SH-SY5Y (cell line): ENCODE data around the gene PDP2.

ENCODE experiments used
- GATA2 ChIP-seq: IDR thresholded peaks from 2 replicates; pipeline ENCODE4 v1.6.1; 2011; ENCODE audit warnings: mild to moderate bottlenecking, low read depth, low read length
- GATA3 ChIP-seq: IDR thresholded peaks from 2 replicates; pipeline ENCODE4 v1.6.1; 2011; ENCODE audit warnings: low read depth, mild to moderate bottlenecking, low read length, moderate library complexity

- TF ChIP-seq GATA2, result no peak
- TF ChIP-seq GATA3, result no peak
These were observed 59.1 kb downstream of the PDP2 start for GRCh38 chr16:66939366-66939765.
